ENCODE data around the gene TMEM98.
"Not testable (repeated sequence)": the region's sequence is repeated elsewhere in the genome, so short reads cannot be mapped to it uniquely, and the experiment has no call there.

TMEM98 gene

DNA sequence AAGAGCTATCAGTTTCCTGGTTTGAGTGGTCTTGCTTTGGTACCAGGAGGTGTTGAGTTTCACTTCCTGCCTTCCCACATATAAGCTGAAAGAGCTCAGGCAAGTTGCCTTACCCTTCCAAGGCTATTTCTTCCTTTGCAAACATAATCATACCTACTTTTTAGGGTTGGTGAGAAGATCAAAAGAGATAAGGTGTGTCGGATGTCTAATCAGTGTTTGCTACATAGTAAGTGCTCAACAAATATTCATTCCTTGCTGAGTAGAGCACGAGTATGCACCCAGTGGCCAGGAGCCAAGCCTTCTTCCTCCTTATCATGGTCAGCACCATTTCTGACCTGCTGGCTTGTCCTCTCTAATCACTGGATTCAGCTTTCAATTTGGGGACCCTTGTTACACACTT, 12.7 kb upstream of the TMEM98 start:
- DNase-seq (ENCODE audit: low spot score), result no peak

DNA sequence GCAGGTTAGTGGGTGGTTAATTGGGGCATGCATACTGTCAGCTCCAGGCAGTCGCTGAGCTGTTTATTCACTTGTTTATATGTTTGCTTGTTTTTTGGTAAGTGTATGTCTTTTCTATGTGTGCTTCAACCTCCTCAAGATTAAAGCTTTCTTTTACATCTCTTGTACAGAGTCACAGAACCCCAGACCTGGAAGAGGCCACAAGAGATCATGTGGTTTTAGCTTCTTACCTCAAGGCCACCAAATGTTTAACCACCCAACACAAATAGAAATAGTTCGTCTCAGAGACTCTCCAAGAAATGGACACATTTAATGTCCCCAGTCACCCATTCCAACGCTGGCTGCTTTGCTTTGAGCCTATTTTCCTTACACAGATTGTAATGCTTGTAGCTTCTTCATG, 11.8 kb upstream of the TMEM98 start:
- no peak for DNase-seq (ENCODE audit: low spot score)

- no peak for DNase-seq (ENCODE audit: low spot score)
Observed at GRCh38 chr17:32917081-32917480, 10.9 kb upstream of the TMEM98 start.

GRCh38 chr17:32917842-32918241, 10.1 kb upstream of the TMEM98 start:
- no peak for DNase-seq (ENCODE audit: low spot score)

DNA sequence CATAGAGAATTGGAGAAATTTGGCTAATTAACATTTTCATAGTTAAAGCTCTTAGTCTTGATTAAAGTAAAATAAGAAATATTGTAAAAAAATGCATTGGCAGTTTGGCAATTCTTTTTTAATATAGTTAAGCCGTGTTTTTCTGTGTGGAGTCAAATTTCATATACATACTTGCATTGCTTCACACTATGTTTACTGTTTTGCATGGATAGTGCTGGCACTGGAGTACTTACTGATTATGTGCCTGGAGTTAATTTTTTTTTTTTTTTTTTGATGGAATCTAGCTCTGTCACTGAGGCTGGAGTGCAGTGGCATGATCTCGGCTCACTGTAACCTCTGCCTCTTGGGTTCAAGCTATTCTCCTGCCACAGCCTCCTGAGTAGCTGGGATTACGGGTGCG, 8.1 kb upstream of the TMEM98 start:
- DNase-seq (ENCODE audit: low spot score), result not testable (repeated sequence)

DNA sequence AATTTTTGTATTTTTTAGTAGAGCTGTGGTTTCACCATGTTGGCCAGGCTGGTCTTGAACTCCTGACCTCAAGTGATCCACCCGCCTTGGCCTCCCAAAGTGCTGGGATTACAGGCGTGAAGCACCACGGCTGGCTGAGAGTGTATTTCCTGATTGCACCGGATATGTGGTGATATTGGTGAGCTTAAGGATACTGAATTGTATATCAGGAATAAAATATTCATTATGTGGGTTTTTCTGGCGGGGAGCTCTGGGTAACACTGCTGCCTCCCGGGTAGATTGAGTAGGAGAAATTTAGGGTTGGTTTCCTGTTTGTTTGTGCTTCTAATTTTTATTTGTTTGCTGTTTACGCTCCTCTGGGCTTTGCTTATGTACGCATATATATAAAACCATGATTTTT, 7.7 kb upstream of the TMEM98 start:
- DNase-seq (ENCODE audit: low spot score), result no peak

GRCh38 chr17:32921017-32921416, 6.9 kb upstream of the TMEM98 start:
- DNase-seq (ENCODE audit: low spot score), result no peak

GRCh38 chr17:32923905-32924304, 4.0 kb upstream of the TMEM98 start:
- not testable (repeated sequence) for DNase-seq (ENCODE audit: low spot score)

- no peak for DNase-seq (ENCODE audit: low spot score)
Observed at GRCh38 chr17:32926183-32926582, 1.8 kb upstream of the TMEM98 start.

DNA sequence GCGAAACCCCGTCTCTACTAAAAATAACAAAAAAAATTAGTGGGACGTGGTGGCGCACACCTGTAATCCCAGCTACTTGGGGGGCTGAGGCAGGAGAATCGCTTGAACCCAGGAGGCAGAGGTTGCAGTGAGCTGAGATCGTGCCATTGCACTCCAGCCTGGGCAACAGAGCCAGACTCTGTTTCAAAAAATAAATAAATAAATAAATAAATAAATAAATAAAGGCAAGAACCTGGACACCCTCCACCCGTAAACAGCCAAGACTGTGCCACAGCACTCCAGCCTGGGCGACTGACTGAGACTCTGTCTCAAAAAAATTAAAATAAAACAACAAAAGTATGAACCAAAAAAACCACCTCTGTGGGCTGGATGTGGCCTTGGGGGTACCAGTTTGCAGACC, 1.2 kb upstream of the TMEM98 start:
- DNase-seq (ENCODE audit: low spot score), result not testable (repeated sequence)

DNA sequence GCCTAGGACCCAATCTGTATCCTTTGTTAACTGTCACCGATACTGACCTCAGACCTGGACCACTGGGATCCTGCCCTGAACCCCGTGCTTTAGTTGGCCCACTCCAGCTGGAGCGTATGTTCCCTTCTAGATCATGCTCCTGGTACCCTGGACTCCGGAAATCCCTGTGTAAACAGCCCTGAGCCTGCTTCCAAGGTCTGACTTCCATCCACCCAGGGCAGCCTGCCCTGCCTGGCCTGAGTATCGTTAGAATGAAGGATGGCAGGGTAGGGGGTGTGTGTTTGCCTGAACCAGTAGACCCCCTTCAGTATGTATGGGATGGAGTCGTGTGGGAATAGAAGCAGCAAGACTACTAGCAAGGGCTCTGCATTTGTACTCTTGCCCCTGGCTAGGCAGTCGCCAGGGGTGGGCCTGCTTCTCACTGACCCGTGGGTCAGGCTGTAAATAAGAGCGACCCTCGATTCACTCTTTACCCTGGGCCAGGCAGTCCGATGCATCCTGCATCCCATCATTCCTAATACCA, 691 bp upstream of the TMEM98 start:
- DNase-seq (ENCODE audit: low spot score), result no peak

- no peak for DNase-seq (ENCODE audit: low spot score)
Observed at GRCh38 chr17:32928586-32929535, 908 bp downstream of the TMEM98 start.

GRCh38 chr17:32929588-32929987, 1.6 kb downstream of the TMEM98 start:
- no peak for DNase-seq (ENCODE audit: low spot score)

GRCh38 chr17:32930512-32930911, 2.6 kb downstream of the TMEM98 start:
- no peak for DNase-seq (ENCODE audit: low spot score)

DNA sequence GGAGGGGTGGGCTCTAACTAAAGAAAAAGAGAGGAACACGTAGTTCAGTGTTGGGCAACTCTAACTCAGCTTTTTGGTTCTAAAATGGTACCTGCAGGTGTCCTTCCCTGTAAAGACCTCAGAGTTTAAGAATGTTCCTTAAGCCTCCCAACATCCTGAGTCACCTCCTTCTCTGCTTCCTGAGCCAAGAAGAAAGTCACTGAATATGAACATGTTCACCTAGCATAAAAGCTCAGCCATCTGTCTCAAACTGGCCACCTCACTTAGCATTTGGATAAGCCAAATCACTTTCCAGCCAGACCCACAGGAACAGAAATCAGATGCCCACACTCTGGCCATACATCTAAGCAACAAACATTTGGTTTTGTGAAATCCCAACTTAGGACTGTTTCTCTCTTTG, 3.7 kb downstream of the TMEM98 start:
- no peak for DNase-seq (ENCODE audit: low spot score)

GRCh38 chr17:32933881-32934280, 5.9 kb downstream of the TMEM98 start:
- no peak for DNase-seq (ENCODE audit: low spot score)

- no peak for DNase-seq (ENCODE audit: low spot score)
Observed at GRCh38 chr17:32935726-32936125, 7.8 kb downstream of the TMEM98 start.

DNA sequence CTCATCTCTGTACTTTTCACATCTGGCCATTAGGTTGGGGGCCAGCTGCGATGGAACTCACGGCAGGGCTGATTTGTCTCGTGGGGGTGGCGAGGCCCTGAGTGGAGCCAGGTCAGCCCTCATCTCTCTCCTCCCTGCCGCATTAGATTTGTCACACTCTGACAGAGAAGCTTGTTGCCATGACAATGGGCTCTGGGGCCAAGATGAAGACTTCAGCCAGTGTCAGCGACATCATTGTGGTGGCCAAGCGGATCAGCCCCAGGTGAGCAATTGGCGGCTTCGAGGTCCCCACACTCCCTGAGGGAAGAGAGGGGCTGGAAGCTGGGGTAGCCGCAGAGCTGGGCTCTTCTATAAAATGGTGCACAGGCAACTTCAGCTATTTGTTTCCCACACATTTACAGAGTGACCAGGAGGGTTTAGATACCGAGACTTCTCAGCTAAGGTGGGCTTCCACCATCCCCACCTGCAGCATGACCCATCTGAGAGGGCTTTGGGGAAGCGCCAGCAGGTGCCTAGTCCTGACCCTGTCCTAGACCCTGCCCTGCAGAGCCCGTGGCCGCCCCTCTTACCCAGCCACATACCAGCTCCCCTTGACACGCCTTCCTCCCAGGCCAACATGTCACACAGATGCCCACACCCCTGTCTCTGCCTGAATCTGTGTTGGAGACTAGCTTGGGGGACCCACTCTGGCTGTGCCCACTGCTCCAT, 8.4 kb downstream of the TMEM98 start:
- no peak for DNase-seq (ENCODE audit: low spot score)

- DNase-seq (ENCODE audit: low spot score), result peak; percentile 78
Observed at GRCh38 chr17:32936894-32937500, 9.0 kb downstream of the TMEM98 start.

DNA sequence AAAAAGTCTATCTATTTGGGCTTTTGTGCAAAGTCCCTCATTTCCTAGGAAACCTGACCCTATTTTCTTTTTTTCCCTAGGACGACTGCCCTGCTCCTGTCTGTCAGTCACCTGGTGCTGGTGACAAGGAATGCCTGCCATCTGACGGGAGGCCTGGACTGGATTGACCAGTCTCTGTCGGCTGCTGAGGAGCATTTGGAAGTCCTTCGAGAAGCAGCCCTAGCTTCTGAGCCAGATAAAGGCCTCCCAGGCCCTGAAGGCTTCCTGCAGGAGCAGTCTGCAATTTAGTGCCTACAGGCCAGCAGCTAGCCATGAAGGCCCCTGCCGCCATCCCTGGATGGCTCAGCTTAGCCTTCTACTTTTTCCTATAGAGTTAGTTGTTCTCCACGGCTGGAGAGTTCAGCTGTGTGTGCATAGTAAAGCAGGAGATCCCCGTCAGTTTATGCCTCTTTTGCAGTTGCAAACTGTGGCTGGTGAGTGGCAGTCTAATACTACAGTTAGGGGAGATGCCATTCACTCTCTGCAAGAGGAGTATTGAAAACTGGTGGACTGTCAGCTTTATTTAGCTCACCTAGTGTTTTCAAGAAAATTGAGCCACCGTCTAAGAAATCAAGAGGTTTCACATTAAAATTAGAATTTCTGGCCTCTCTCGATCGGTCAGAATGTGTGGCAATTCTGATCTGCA, 12.9 kb downstream of the TMEM98 start:
- no peak for DNase-seq (ENCODE audit: low spot score)

- DNase-seq (ENCODE audit: low spot score), result no peak
Observed at GRCh38 chr17:32941419-32942032, 13.6 kb downstream of the TMEM98 start.

GRCh38 chr17:32943206-32943605, 15.3 kb downstream of the TMEM98 start:
- DNase-seq (ENCODE audit: low spot score), result no peak

Measured in COLO829 (cell line).